HL-60 (cell line): ENCODE data around the gene TRPM6.

Experiments
- GABPA ChIP-seq: IDR thresholded peaks from 2 replicates; pipeline ENCODE4 v1.6.1; 2012; ENCODE audit warnings: low read depth
- POLR2AphosphoS5 ChIP-seq: IDR thresholded peaks from 2 replicates; pipeline ENCODE4 v1.6.1; 2012; ENCODE audit warnings: low read depth
- SPI1 ChIP-seq: IDR thresholded peaks from 2 replicates; pipeline ENCODE4 v1.6.1; 2012; ENCODE audit warnings: low read depth, mild to moderate bottlenecking, borderline replicate concordance
- TF ChIP-seq, protein P1 (sequence below): IDR thresholded peaks from one replicate; pipeline ENCODE4 v1.5.1; 2011; ENCODE audit warnings: low read length, control low read depth, inconsistent platforms; ENCODE audit not compliant: insufficient read depth
- TF ChIP-seq, protein P2 (sequence below): IDR thresholded peaks from 2 replicates; pipeline ENCODE4 v1.6.1; 2012; ENCODE audit warnings: low read depth; ENCODE audit not compliant: insufficient replicate concordance

- TF ChIP-seq, protein P1, sequence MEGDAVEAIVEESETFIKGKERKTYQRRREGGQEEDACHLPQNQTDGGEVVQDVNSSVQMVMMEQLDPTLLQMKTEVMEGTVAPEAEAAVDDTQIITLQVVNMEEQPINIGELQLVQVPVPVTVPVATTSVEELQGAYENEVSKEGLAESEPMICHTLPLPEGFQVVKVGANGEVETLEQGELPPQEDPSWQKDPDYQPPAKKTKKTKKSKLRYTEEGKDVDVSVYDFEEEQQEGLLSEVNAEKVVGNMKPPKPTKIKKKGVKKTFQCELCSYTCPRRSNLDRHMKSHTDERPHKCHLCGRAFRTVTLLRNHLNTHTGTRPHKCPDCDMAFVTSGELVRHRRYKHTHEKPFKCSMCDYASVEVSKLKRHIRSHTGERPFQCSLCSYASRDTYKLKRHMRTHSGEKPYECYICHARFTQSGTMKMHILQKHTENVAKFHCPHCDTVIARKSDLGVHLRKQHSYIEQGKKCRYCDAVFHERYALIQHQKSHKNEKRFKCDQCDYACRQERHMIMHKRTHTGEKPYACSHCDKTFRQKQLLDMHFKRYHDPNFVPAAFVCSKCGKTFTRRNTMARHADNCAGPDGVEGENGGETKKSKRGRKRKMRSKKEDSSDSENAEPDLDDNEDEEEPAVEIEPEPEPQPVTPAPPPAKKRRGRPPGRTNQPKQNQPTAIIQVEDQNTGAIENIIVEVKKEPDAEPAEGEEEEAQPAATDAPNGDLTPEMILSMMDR = no peak
- TF ChIP-seq POLR2AphosphoS5 = no peak
- TF ChIP-seq, protein P2, sequence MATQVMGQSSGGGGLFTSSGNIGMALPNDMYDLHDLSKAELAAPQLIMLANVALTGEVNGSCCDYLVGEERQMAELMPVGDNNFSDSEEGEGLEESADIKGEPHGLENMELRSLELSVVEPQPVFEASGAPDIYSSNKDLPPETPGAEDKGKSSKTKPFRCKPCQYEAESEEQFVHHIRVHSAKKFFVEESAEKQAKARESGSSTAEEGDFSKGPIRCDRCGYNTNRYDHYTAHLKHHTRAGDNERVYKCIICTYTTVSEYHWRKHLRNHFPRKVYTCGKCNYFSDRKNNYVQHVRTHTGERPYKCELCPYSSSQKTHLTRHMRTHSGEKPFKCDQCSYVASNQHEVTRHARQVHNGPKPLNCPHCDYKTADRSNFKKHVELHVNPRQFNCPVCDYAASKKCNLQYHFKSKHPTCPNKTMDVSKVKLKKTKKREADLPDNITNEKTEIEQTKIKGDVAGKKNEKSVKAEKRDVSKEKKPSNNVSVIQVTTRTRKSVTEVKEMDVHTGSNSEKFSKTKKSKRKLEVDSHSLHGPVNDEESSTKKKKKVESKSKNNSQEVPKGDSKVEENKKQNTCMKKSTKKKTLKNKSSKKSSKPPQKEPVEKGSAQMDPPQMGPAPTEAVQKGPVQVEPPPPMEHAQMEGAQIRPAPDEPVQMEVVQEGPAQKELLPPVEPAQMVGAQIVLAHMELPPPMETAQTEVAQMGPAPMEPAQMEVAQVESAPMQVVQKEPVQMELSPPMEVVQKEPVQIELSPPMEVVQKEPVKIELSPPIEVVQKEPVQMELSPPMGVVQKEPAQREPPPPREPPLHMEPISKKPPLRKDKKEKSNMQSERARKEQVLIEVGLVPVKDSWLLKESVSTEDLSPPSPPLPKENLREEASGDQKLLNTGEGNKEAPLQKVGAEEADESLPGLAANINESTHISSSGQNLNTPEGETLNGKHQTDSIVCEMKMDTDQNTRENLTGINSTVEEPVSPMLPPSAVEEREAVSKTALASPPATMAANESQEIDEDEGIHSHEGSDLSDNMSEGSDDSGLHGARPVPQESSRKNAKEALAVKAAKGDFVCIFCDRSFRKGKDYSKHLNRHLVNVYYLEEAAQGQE = no peak
- TF ChIP-seq GABPA = no peak
- TF ChIP-seq SPI1 = no peak
These were observed 169.0 kb downstream of the TRPM6 start for GRCh38 chr9:74718709-74719108.
